Measurements from ENCODE around the gene C2CD4A.

The C2CD4A gene

DNA sequence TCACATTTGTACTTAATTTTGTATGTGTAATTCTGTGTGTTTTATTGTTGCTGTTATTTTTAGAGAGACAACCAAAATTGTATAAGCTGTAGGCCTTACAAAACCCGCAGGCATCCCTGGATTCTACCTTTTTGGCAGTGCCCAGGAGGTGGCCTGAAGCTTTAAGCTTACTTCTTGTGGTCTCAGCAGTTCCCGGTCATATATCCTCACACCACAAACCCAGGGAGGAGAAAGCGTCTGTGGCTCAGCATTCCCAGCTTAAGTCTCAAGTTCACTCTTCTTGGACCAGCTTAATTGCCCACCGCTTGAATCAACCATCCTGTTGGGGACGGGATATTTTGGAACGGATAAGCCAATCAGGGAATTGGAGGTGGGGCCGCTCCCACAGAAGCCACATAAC, 36.7 kb downstream of the C2CD4A start:
- DNase-seq (ENCODE audit: low spot score) = peak; percentile 11

GRCh38 chr15:62104401-62104800, 37.6 kb downstream of the C2CD4A start:
- no peak for DNase-seq (ENCODE audit: low spot score)

GRCh38 chr15:62104846-62105245, 38.1 kb downstream of the C2CD4A start:
- no peak for DNase-seq (ENCODE audit: low spot score)

DNA sequence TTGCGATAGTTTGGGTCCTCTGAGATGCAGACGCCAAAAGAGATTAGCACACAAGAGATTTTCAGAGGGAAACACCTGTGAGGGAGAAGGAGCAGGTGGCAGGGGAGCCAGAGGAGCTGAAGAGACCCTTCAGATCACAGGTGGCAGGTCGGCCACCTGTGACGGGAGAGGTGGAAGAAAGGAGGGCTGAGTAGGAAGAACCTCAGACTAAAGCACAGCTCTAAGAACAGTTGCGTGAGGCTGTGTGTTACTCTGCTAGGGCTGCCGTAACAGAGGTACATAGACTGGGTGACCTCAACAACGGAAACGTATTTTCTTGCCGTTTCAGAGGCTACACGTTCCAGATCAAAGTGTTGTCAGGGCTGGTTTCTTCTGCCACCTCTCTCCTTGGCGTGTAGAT, 38.5 kb downstream of the C2CD4A start:
- no peak for DNase-seq (ENCODE audit: low spot score)

DNA sequence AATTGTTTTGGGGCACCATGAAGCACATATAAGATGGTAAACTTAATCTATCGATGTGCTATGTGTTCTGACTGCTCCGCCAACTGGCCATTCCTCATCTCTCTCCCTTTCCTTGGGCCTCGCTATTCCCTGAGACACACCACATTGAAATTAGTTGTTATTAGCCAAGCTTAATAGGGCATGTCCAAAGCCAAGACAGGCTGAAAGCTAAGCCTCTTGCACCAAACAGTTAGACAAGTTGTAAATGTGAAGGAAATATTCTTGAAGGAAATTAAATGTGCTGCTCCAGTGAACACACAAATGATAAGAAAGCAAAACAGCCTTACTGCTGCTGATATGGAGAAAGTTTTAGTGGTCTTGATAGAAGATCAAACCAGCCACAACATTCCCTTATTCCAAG, 39.3 kb downstream of the C2CD4A start:
- no peak for DNase-seq (ENCODE audit: low spot score)

GRCh38 chr15:62107571-62108121, 40.9 kb downstream of the C2CD4A start:
- no peak for DNase-seq (ENCODE audit: low spot score)

DNA sequence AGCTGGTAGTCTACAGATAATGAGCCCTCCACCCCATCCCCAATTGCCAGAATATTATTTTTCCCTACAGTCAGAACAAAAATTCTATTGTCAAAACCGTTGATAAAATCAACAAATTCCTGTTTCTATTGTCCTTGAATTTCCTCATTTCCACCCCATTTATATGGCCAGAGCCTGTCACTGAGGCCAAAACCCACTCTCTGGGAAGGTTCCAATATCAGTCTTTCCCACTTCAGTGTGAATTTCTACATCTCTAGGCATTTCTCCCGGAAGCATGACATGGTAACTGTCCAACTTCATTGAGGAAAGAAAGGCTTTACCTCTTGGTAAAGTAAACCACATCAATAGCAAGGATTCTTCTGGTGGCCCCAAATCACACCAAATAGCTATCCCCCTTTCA, 41.6 kb downstream of the C2CD4A start:
- DNase-seq (ENCODE audit: low spot score) = no peak

GRCh38 chr15:62109437-62109836, 42.7 kb downstream of the C2CD4A start:
- DNase-seq (ENCODE audit: low spot score) = no peak

DNA sequence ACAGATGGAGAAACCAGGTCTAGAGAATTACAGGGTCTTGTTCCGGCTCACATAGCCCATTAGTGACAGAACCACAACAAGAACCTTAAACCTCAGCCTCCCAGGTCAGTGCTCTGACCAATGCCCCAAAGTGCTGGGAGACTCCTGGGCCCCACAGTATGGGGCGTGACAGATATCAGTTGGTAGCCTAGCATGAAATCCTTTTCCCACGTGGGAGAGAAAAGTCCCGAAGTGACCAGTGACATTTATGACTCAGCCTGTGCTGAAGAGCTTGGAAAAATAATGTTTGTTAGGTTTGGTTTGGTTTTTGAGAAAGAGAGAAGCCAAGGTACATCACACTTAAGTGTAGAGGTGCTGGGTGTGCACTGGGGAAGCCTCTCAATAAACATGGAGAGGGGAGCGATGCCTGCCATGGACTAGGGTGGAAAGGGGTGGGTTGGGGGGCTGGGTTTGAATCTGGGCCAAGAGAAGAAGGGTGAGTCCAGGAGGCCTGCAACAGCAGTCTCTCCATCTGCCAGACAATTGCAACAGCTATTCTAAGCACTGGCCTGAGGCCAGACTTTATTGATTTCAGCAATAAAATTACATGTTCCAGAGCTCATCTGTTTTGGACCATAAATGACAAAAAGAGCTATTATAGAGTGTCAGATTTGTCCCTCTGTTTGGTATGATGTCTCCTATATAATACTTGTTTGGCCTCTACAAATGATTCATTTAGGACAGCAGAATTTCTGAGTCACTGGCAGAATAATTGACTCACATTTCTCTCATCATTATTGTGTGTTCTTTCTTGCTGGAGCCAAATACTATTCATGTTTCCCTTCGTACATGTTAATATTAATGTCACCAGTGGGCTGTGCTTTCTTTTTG, 43.4 kb downstream of the C2CD4A start:
- DNase-seq (ENCODE audit: low spot score) = peak; percentile 62

DNA sequence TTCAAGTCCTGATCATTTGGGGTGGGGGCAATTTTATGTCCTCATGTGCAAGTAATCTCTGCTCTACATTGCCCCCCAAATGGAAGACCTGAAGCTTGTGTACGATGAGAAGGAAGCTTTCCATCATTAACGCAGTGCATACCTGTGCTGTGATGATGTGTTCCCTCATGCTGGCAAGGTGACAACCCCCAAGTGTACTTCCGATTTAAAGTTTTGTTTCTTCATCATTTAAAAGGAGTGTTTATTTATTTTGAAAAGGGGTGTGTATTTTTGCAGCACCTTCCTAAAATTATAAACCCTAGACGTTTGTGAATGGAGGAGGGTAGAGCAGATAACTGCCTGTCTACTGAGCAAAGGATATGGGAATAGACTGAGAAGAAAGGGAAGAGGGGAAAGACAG, 45.3 kb downstream of the C2CD4A start:
- DNase-seq (ENCODE audit: low spot score) = no peak

DNA sequence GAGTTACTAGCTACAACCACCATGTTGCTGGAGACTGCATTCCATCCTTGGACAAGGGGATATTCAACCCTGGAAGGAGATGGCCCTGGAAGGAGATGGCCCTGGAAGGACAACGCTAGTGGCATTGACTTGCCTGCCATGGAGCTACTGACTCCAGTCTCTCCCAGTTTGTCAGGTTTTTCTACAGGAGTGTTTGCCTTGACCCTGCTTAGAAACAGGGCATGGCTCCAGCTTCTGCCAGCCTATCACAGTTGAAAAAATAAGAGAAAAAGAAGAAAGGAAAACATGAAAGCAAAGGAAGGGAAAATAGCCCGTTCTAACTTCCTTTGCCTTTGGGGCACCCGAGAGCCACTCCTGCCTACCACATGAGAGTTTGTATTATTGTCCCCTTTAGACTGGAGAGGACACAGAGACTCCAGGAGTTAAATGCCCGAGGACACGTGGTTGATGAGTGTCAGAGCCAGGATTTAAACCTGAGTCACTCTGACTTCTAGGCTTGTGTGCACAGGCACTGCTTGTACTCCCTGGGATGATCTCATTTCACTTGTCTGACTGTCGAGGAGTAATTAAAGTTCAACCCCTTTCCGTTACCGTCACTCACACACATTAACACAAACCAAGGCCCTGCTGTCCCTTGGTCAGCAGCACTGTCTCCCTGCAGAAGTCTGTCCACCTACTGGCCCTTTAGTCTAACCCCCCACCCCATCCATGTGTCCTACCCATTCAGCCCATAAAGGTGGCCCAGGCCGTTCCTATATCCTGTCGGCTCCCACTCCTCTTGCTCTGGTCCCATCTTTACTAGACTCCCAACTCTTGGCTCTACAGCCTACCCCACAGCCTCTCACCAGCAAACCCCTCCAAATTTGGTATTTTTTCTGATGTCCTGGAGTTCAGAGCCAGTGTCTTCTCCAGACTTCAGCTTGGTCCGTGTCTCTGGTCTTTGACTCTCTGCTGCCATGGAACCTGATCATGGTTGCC, 46.1 kb downstream of the C2CD4A start:
- DNase-seq (ENCODE audit: low spot score) = peak; percentile 63

DNA sequence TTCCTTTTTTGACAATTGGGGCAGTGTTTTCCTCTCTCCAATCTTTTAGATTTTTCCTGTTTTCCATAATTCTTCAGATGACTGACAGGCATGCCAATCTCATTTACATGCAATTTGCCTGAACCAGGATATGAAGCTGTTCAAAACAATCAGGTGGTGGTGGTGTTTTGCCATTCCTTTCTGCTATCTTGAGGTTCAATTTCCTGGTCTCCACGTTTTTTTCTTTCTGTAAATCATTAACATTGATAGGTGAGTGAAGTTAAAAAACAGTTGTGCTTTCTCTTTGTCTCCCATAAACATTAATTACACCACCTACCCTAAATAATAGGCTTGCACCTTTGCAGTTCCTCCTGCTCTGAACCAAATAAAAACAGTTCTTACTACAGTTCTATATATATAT, 49.1 kb downstream of the C2CD4A start:
- no peak for DNase-seq (ENCODE audit: low spot score)

DNA sequence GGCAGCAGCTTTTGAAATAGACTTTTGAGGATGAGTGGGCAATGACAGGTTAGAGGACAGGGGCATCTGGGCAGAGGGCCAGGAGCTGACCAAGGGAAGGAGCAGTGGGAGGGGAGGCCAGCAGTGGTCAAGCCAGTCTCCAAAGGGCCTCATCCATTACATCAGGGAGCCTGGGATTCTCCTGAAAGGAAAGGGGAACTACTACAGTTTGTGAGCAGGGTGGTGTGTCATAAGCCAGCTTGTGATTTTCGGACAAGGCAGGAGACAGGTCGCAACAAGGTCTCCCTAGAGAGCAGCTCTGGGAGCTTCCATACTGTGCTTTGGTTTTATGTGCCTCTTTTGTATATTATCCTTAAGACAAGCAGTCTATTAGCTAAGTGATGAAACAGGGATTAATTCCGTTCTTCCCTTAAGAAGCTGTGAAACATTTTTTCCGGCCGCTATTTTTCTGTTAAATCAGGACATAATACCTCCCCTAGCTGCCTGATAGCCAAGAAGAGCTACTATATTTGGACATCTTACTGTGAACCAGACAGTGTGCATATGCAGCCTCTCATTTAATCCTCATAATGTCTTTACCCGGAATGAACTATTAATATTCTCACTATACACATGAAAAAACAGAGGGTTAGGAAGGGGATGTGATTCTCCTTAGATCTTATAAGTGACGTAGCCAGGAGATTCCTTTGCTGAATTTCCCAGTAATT, 51.9 kb downstream of the C2CD4A start:
- DNase-seq (ENCODE audit: low spot score) = peak; percentile 24

DNA sequence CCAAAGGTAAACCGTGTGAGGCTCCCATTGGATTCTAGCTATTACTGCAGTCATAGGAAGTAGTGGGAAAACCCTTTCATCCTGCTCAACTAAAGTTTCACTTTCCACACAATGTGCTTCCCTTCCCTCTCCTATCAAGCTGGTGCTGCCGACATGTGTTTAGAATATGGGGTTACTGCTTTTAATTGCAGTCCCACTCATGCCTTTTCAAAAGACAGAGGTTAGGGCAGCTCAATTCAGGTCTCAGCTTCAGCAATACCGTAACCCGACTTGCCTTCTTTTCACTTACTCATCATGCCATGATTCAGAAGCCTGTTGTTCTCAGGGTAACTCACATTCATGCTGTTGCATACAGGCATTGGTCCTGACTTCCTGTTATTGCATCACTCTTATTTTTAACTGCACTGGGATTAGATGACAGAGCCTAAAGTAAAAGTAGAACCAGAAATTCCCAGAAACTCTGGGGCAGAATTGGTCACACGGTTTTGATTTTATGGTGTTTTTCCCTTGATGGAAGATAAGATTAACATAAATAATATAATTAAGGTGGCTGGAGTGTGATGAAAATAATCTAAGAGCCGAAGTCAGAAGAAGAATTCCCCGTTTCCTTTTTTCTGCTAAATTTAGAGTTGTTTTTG, 52.6 kb downstream of the C2CD4A start:
- DNase-seq (ENCODE audit: low spot score) = peak; percentile 84

DNA sequence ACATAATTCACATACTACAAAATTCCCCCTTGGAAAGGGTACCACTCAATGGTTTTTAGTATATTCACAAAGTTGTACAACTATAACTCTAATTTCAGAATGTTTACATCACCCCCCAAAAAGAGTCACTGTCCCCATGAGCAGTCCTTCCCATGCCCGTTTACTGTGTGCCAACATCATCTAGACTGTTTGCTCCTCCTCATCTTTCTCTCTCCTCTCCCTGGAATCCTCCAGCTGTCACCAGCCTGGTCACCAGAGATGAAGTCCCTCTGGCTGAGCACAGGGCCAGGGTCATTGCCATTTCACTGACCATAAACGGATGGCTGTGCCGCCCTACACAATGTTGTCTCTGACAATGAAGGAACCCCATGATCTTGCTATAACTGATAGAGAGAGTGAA, 53.1 kb downstream of the C2CD4A start:
- no peak for DNase-seq (ENCODE audit: low spot score)

All from GM03348 (cell line).